RWPE2 (cell line): ENCODE data around the gene GMDS.

Source experiments
- ATAC-seq: fragments of 200-7000 bp; cut with Tn5 transposase; 3 replicates; pipeline ENCODE4 v1.9.1; 2021; ENCODE audit warnings: low read depth
- DNase-seq: peaks from one replicate; pipeline ENCODE4 v3.0.0-alpha.2; 2020; ENCODE audit warnings: low spot score
- H3K27ac ChIP-seq: fragments of 450-650 bp; 2 replicates; pipeline ENCODE4 v1.5.1; 2017; ENCODE audit warnings: mild to moderate bottlenecking; ENCODE audit not compliant: poor library complexity, severe bottlenecking
- H3K27me3 ChIP-seq: fragments of 250-450 bp; sonication (Bioruptor Pico); 2 replicates; pipeline ENCODE4 v1.5.1; 2021; ENCODE audit warnings: mild to moderate bottlenecking, moderate library complexity; ENCODE audit not compliant: insufficient read depth, poor library complexity, severe bottlenecking
- H3K36me3 ChIP-seq: fragments of 250-450 bp; sonication (Bioruptor Pico); 2 replicates; pipeline ENCODE4 v1.5.1; 2020; ENCODE audit warnings: low read depth, mild to moderate bottlenecking, moderate library complexity
- H3K4me1 ChIP-seq: fragments of 250-450 bp; sonication (Bioruptor Pico); 2 replicates; pipeline ENCODE4 v1.5.1; 2021; ENCODE audit warnings: mild to moderate bottlenecking, moderate library complexity; ENCODE audit not compliant: insufficient read depth, poor library complexity, severe bottlenecking
- H3K4me3 ChIP-seq: fragments of 250-450 bp; sonication (Bioruptor Pico); 2 replicates; pipeline ENCODE4 v1.5.1; 2021; ENCODE audit warnings: mild to moderate bottlenecking, moderate library complexity; ENCODE audit not compliant: severe bottlenecking
- H3K9me3 ChIP-seq: fragments of 250-450 bp; sonication (Bioruptor Pico); 2 replicates; pipeline ENCODE4 v1.5.1; 2021; ENCODE audit warnings: mild to moderate bottlenecking, moderate library complexity; ENCODE audit not compliant: severe bottlenecking
- TF ChIP-seq, protein P1 (sequence below): fragments of 450-650 bp; IDR thresholded peaks from one replicate; pipeline ENCODE4 v1.5.1; 2017; ENCODE audit warnings: mild to moderate bottlenecking, moderate library complexity; ENCODE audit not compliant: poor library complexity, severe bottlenecking

The GMDS gene

GRCh38 chr6:1885576-1886011, 359.8 kb downstream of the GMDS start:
- no peak overlapping the region for H3K4me3 ChIP-seq
- no peak overlapping the region for H3K27ac ChIP-seq
- ATAC-seq (no peak), DNase-seq (no peak)
- no peaks in the 10 kb centered on the region for H3K36me3 ChIP-seq
- H3K9me3 ChIP-seq = peaks cover 4% of the 10 kb centered on the region
- TF ChIP-seq, protein P1, sequence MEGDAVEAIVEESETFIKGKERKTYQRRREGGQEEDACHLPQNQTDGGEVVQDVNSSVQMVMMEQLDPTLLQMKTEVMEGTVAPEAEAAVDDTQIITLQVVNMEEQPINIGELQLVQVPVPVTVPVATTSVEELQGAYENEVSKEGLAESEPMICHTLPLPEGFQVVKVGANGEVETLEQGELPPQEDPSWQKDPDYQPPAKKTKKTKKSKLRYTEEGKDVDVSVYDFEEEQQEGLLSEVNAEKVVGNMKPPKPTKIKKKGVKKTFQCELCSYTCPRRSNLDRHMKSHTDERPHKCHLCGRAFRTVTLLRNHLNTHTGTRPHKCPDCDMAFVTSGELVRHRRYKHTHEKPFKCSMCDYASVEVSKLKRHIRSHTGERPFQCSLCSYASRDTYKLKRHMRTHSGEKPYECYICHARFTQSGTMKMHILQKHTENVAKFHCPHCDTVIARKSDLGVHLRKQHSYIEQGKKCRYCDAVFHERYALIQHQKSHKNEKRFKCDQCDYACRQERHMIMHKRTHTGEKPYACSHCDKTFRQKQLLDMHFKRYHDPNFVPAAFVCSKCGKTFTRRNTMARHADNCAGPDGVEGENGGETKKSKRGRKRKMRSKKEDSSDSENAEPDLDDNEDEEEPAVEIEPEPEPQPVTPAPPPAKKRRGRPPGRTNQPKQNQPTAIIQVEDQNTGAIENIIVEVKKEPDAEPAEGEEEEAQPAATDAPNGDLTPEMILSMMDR = no peak
- H3K4me1 ChIP-seq = peaks cover 8% of the 10 kb centered on the region
- H3K27me3 ChIP-seq = no peaks in the 10 kb centered on the region

- Histone ChIP-seq H3K9me3 (no peaks in the 10 kb centered on the region), H3K27me3 (no peaks in the 10 kb centered on the region), H3K36me3 (no peaks in the 10 kb centered on the region), H3K4me3 (no peak overlapping the region), H3K4me1 (no peaks in the 10 kb centered on the region), H3K27ac (no peak overlapping the region)
- TF ChIP-seq, protein P1 = no peak
- DNase-seq (no peak), ATAC-seq (no peak)
Measured at GRCh38 chr6:1884313-1884712, 361.1 kb downstream of the GMDS start.

DNA sequence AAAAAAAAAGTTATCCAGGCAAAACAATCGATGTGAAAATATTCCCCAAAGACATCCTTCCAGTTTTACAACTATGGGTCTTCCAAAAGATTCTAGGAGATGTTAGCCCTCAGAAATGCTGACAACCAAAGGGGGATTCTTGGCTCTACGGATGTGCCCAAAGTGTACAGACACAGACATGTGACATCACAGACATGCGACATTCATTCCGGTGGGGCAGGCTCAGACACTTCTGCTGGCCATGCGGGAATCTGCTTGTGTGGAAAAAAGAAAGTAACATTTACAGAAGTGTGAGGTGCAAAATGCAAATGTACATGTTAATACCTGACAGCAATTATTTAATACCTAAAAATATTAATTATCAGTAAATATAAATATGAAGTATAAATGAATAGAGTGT, 367.1 kb downstream of the GMDS start:
- TF ChIP-seq, protein P1 = no peak

GRCh38 chr6:1873781-1874180, 371.6 kb downstream of the GMDS start:
- H3K27ac ChIP-seq = no peak overlapping the region
- H3K27me3 ChIP-seq = no peaks in the 10 kb centered on the region

More for the DNA sequence above, 367.1 kb downstream of the GMDS start:
- no peak overlapping the region for H3K27ac ChIP-seq
- H3K9me3 ChIP-seq = no peaks in the 10 kb centered on the region
- ATAC-seq (no peak), DNase-seq (no peak)
- no peaks in the 10 kb centered on the region for H3K4me1 ChIP-seq
- H3K4me3 ChIP-seq = no peak overlapping the region
- no peaks in the 10 kb centered on the region for H3K36me3 ChIP-seq
- H3K27me3 ChIP-seq = no peaks in the 10 kb centered on the region

GRCh38 chr6:1872649-1873131, 372.7 kb downstream of the GMDS start:
- Histone ChIP-seq H3K27me3 (no peaks in the 10 kb centered on the region), H3K4me1 (no peaks in the 10 kb centered on the region), H3K4me3 (no peak overlapping the region), H3K27ac (no peak overlapping the region), H3K9me3 (no peaks in the 10 kb centered on the region), H3K36me3 (no peaks in the 10 kb centered on the region)
- ATAC-seq (no peak), DNase-seq (no peak)
- TF ChIP-seq, protein P1 = no peak

More at GRCh38 chr6:1873781-1874180, 371.6 kb downstream of the GMDS start:
- TF ChIP-seq, protein P1 = no peak
- ATAC-seq (no peak), DNase-seq (no peak)
- H3K36me3 ChIP-seq = no peaks in the 10 kb centered on the region
- H3K4me3 ChIP-seq = no peak overlapping the region
- no peaks in the 10 kb centered on the region for H3K4me1 ChIP-seq
- H3K9me3 ChIP-seq = no peaks in the 10 kb centered on the region
